Skeletal muscle satellite cell (primary cell): ENCODE measurements around the gene ABCB11.

ENCODE experiments used
- H3K27me3 ChIP-seq: 2 replicates; pipeline ENCODE4 v1.7.0; 2013; ENCODE audit warnings: low read length; ENCODE audit not compliant: control insufficient read depth, insufficient read depth
- H3K36me3 ChIP-seq: 2 replicates; pipeline ENCODE4 v1.7.0; 2013; ENCODE audit warnings: mild to moderate bottlenecking, control low read depth, low read length; ENCODE audit not compliant: insufficient read depth
- H3K4me1 ChIP-seq: 2 replicates; pipeline ENCODE4 v1.7.0; 2013; ENCODE audit warnings: low read length; ENCODE audit not compliant: control insufficient read depth, insufficient read depth
- H3K4me2 ChIP-seq: 2 replicates; pipeline ENCODE4 v1.7.0; 2013; ENCODE audit warnings: mild to moderate bottlenecking, low read length
- H3K4me3 ChIP-seq: 2 replicates; pipeline ENCODE4 v1.7.0; 2013; ENCODE audit warnings: low read length
- H3K9ac ChIP-seq: 2 replicates; pipeline ENCODE4 v1.7.0; 2013; ENCODE audit warnings: mild to moderate bottlenecking, low read depth, low read length, moderate library complexity
- H3K9me3 ChIP-seq: replicated peaks from 2 replicates; pipeline ENCODE4 v1.7.0; 2013; ENCODE audit warnings: mild to moderate bottlenecking, control low read depth, low read length

Gene ABCB11

DNA sequence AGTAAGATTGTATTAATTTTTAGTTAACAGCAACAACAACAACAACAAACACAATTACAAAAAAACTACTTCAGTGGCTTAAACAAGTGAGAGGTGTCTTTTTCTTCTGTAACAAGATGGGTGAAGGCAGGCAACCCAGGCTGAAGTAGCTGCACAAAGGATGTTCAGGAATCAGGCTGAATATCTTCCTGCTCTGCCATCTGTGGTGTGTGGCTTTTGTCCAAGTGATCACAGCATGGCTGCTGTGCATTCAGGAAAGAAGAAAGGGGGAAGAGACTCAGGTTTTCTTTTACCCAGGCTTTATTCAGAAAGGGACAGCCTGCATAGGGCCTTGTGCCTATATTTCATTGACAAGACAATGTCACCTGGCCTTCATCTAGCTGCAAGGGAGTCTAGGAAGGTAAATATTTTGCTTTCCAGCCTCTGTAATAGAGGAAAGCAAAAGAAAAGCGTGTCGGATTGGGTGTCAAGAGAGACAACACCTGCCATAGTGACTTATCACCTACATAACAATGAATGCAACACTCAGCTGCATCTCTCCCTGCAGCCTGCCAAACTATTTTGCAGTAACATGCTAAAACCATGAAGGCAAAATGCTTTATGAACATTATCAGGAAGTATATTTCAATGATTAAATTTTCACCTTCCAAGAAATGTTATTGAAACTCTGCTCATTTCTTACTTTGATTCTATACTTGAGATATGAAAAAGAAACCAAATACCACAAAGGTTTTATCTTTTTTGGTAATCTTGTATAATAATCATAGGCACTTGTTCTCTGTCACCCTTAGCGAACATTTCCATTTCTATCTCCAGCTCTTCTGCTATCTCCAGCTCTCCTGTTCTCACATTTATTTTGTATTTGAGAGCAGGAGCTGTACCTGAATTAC, 115.4 kb downstream of the ABCB11 start:
- peaks cover 5% of the 10 kb centered on the region for H3K27me3 ChIP-seq
- H3K9ac ChIP-seq, result no peak overlapping the region
- no peak overlapping the region for H3K4me2 ChIP-seq
- no peaks in the 10 kb centered on the region for H3K36me3 ChIP-seq
- no peak overlapping the region for H3K4me3 ChIP-seq
- H3K4me1 ChIP-seq, result peaks cover 7% of the 10 kb centered on the region
- H3K9me3 ChIP-seq, result no peaks in the 10 kb centered on the region

DNA sequence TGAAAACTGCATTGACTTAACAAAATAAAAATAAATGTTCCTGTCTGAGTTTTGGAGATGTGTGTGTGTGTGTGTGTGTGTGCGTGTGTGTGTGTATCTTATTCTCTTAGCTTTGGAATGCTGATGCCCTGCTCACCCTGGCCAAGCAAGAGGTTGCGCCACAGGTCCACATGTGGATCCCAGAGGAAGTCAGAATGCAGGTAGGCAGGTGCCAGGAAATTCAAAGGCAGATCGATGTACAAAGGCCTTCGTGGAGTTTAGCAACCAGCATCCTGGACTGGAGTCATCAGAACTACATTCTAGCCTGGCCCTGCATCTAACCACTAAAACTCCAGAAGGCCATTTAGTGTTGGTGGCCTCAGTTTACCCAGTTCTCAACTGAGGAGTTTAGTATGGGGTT, 117.6 kb downstream of the ABCB11 start:
- no peaks in the 10 kb centered on the region for H3K36me3 ChIP-seq
- H3K4me3 ChIP-seq, result no peak overlapping the region
- H3K4me1 ChIP-seq, result peaks cover 7% of the 10 kb centered on the region
- no peak overlapping the region for H3K9ac ChIP-seq
- no peak overlapping the region for H3K4me2 ChIP-seq
- no peaks in the 10 kb centered on the region for H3K9me3 ChIP-seq
- peaks cover 5% of the 10 kb centered on the region for H3K27me3 ChIP-seq

DNA sequence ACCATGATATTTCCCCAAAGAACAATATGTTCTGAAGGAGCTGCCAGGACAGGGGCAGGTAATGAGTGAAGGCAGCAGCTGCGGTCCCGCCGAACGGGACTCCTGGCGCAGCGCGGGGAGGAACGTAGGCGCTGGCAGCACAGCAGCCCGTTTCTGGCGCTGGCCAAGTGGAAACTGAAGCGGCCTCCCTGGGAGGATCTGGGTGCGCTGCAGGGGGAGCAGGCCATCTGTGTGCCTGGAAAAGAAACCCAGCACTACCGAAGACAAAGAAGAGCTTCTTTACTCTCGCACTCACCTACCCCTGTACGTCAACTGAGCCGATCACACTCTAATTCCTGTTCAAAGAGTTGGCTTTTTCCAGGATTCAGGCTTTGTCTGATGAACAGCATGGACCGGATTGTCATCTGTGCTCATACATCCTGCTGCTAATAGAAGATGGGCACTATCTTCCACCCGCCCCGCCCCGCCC, 118.2 kb downstream of the ABCB11 start:
- H3K9ac ChIP-seq, result peak overlapping the region; percentile 54
- no peaks in the 10 kb centered on the region for H3K36me3 ChIP-seq
- peak overlapping the region; percentile 76 for H3K4me3 ChIP-seq
- H3K4me2 ChIP-seq, result peak overlapping the region; percentile 99
- peaks cover 5% of the 10 kb centered on the region for H3K27me3 ChIP-seq
- no peaks in the 10 kb centered on the region for H3K9me3 ChIP-seq
- H3K4me1 ChIP-seq, result peaks cover 7% of the 10 kb centered on the region

DNA sequence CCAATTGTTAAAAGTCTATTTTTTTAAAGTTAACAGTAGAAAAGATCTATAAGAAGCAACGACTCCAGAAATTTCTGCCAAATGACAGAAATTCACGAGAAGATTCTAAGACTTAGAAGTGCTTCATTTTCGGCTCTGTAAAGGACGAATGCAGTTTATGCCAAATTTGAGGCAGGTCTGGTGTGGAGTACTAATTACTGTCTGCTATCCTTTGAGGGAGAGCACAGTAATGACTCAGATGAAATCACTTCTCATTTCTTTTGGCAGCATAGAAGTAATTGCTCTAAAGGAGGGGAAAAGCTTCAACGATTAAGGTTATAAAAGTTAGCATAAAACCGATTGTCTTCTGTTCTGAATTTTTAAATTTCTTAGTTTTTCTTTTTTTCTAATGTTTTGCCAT, 118.7 kb downstream of the ABCB11 start:
- Histone ChIP-seq H3K4me1 (peaks cover 7% of the 10 kb centered on the region), H3K27me3 (peaks cover 5% of the 10 kb centered on the region), H3K36me3 (no peaks in the 10 kb centered on the region), H3K9ac (peak overlapping the region; percentile 54), H3K4me3 (peak overlapping the region; percentile 76), H3K9me3 (no peaks in the 10 kb centered on the region), H3K4me2 (peak overlapping the region; percentile 99)

DNA sequence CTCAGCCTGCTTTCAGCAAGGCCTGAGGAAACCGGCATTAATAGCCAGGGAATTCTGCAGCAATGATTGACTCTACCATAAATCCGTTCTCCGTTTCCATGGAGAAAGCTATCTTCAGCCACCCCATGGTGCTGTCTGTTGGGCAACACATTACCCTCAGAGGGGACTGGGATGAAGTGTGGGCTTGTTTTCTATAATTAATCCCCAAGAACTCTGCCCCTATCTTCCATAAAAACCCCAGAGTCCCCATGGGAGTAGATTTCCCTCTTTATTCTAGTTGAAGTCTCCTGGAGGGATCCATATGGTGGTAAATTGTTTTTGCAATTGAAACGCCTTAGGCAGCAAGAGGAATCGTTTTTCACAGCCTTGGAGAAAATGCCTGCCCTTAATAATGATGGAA, 120.8 kb downstream of the ABCB11 start:
- Histone ChIP-seq H3K9me3 (no peaks in the 10 kb centered on the region), H3K4me2 (no peak overlapping the region), H3K9ac (no peak overlapping the region), H3K4me3 (no peak overlapping the region), H3K27me3 (peaks cover 5% of the 10 kb centered on the region), H3K36me3 (no peaks in the 10 kb centered on the region), H3K4me1 (peaks cover 7% of the 10 kb centered on the region)

DNA sequence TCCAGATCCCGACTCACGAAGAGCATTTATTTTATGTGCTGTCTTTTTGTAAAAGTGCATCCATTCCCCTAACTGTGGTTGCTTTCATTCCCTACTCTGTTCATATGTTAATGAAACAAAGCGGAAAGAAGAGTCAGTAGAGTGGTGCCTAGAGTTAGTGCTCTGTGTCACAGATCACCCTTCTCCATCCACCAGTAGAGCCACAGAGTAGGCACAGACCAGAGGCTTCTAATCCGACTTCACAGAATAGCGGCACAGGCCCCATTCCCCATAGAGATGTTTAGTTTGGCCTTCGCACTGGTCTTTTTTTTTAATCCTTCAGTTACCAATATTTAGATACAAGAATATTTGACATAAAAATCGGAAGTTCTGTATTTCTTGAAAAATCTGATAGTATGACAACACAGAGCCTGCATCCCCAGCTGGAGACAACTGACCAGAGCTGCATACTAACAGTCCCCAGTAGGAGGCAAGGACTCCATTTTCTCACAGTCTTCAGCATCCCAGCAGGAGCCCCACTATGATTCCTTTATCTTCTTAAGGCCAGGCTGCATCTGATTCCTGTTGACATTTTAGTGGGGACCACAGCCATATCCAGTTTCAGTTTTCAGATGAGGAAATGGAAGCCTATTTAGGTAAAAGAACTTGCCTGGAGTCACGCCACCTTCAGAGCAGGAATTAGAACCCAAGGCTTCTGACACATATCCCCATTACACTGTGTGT, 123.0 kb downstream of the ABCB11 start:
- H3K9ac ChIP-seq, result no peak overlapping the region
- H3K4me1 ChIP-seq, result peaks cover 7% of the 10 kb centered on the region
- H3K4me2 ChIP-seq, result no peak overlapping the region
- H3K4me3 ChIP-seq, result no peak overlapping the region
- peaks cover 5% of the 10 kb centered on the region for H3K27me3 ChIP-seq
- no peaks in the 10 kb centered on the region for H3K36me3 ChIP-seq
- H3K9me3 ChIP-seq, result no peaks in the 10 kb centered on the region

DNA sequence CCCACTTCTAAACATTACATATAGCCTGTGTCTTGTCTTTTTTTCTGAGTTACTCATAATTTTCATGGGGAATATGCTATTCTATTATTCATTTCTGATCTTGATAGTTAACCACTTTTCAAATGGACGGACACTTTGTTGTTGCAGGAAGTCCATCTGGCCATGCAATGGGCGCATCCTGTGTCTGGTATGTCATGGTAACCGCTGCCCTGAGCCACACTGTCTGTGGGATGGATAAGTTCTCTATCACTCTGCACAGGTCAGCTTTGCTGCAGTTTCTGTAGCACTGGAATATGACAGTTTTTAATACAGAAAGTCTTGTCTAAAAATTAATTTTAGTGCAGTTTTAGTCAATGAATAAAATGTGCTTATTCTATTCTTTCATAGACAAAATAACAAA, 126.8 kb downstream of the ABCB11 start:
- Histone ChIP-seq H3K4me2 (no peak overlapping the region), H3K9ac (no peak overlapping the region), H3K27me3 (peaks cover 15% of the 10 kb centered on the region), H3K36me3 (no peaks in the 10 kb centered on the region), H3K4me1 (no peaks in the 10 kb centered on the region), H3K4me3 (no peak overlapping the region), H3K9me3 (no peaks in the 10 kb centered on the region)

DNA sequence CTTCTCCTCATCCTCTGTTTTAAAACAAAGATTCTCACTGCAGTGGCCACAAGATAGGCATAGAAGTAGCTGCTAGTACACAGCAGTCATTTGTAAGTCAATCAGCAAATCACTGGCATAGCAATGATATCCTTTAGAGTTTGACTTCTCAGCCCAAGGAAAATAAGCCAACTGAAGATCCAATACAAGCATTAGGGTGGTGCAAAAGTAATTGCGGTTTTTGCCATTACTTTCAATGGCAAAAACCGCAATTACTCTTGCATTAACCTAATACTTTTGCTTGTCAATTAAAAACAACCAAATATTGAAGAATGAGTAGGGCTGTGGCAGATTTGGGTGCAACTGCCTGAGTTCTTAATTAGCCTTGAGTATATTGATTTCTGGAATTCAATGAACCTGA, 127.2 kb downstream of the ABCB11 start:
- Histone ChIP-seq H3K4me1 (no peaks in the 10 kb centered on the region), H3K4me2 (no peak overlapping the region), H3K4me3 (no peak overlapping the region), H3K9ac (no peak overlapping the region), H3K9me3 (no peaks in the 10 kb centered on the region), H3K36me3 (no peaks in the 10 kb centered on the region), H3K27me3 (peaks cover 15% of the 10 kb centered on the region)

DNA sequence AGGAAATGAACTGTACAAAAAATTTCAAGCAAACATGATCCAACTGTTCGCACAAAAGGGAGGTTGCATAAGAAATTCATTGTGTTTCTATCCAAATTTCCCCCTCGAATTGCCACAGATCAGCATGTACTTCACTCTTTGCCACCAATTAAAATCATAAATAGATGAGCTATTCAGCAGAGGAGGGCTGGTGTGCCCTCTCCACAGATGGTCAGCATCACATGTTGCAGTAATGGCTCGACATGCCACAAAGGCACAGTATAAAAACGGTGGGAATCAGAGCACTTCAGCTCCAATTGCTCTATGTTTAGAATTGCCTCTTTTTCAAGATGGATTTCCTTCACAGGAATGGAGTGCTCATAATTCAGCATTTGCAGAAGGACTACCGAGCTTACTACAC, 130.1 kb downstream of the ABCB11 start, which contains the start of gene G6PC2:
G6PC2 (plus strand) TSS at position 289 of the 400 bp plus-strand sequence; CDS start at position 330, 41 bp downstream.
- no peaks in the 10 kb centered on the region for H3K4me1 ChIP-seq
- H3K9me3 ChIP-seq, result no peaks in the 10 kb centered on the region
- no peak within 1 kb of the TSS for H3K9ac ChIP-seq
- H3K4me2 ChIP-seq, result no peak within 1 kb of the TSS
- H3K36me3 ChIP-seq, result no peaks in the 10 kb centered on the region
- H3K4me3 ChIP-seq, result no peak within 1 kb of the TSS
- H3K27me3 ChIP-seq, result peaks cover 15% of the 10 kb centered on the region

DNA sequence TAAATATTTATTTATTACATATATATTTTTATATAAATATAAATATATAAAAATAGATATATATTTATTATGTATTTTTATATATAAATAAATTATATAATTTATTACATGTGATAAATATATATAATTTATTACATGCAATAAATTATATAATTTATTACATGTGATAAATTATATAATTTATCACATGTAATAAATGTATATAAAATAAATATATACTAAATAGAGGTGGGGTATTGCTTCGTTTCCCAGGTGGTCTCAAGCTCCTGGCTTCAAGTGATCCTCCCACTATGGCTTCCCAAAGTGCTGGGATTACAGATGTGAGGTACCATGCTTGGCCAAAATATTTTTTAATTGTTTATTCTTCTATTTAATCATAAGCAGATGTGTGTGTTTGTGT, 133.7 kb downstream of the ABCB11 start:
- no peak overlapping the region for H3K9ac ChIP-seq
- no peaks in the 10 kb centered on the region for H3K36me3 ChIP-seq
- H3K4me2 ChIP-seq, result no peak overlapping the region
- H3K9me3 ChIP-seq, result no peaks in the 10 kb centered on the region
- H3K4me1 ChIP-seq, result no peaks in the 10 kb centered on the region
- no peak overlapping the region for H3K4me3 ChIP-seq
- H3K27me3 ChIP-seq, result peaks cover 15% of the 10 kb centered on the region

DNA sequence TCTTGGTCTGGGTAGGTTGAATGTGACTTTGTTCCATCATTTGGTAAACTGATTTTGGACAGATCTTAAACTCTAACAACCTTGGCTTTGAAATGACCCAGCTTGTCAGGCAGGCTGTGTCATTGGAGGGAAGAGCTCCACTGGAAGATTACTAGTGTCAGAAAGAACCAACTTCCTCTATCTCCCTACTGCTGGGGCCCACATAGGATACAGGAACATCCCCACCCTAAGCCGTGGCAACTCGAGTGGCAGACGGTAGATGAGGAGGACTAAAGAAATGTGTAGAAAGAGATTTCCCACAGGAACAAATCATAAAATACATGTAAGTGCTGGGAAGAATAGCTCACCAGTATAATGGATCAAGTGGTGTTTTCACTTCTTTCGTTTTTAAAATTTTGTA, 134.3 kb downstream of the ABCB11 start:
- H3K4me1 ChIP-seq, result no peaks in the 10 kb centered on the region
- H3K4me2 ChIP-seq, result no peak overlapping the region
- no peak overlapping the region for H3K9ac ChIP-seq
- peaks cover 15% of the 10 kb centered on the region for H3K27me3 ChIP-seq
- H3K36me3 ChIP-seq, result no peaks in the 10 kb centered on the region
- H3K9me3 ChIP-seq, result no peaks in the 10 kb centered on the region
- no peak overlapping the region for H3K4me3 ChIP-seq
